ENCODE data around the gene CCDC197.

- TF ChIP-seq CTCF (IDR thresholded peaks at IDR 0.05) = no peak
- no peak for TF ChIP-seq ZFX (IDR thresholded peaks at IDR 0.05; ENCODE audit: borderline replicate concordance)
Measured at GRCh38 chr14:94054401-94054800, 57.3 kb downstream of the CCDC197 start.

Data from 22Rv1 (cell line).